Right atrium auricular region (tissue), 2 donors: ENCODE measurements around the gene NXPH4. TPM values are rescaled to one million over a fixed set of nuclear protein-coding genes. Genes with fewer than 3 reads are reported as not detected.
A peak's percentile ranks its signal among the peaks of the same experiment; 100 is the strongest.

Experiments
- DNase-seq: peaks from one replicate; pipeline ENCODE4 v3.0.0-alpha.2; 2019; ENCODE audit warnings: low spot score
- H3K27ac ChIP-seq, 2 donors: fragments of 200-600 bp; sonication (generic); 1 replicate in 1 of 2; 2 replicates in 1 of 2; pipeline ENCODE4 v1.5.1; 2016 to 2019
- H3K27me3 ChIP-seq, 2 donors: fragments of 200-600 bp; sonication (generic); one replicate each; pipeline versions ENCODE4 v1.5.1 to v1.6.0; 2017 to 2019
- H3K36me3 ChIP-seq: fragments of 200-600 bp; sonication (generic); one replicate; pipeline ENCODE4 v1.5.1; 2016
- H3K4me1 ChIP-seq, 2 donors: fragments of 200-600 bp; sonication (generic); one replicate each; pipeline versions ENCODE4 v1.5.1 to v1.6.0; 2017 to 2019
- H3K4me3 ChIP-seq, 2 donors: fragments of 200-600 bp; sonication (generic); 1 replicate in 1 of 2; 2 replicates in 1 of 2; pipeline ENCODE4 v1.5.1; 2017 to 2019; ENCODE audit warnings: mild to moderate bottlenecking in 1 of 2, moderate library complexity in 1 of 2
- H3K9me3 ChIP-seq, 2 donors: fragments of 200-600 bp; sonication (generic); one replicate each; pipeline ENCODE4 v1.5.1; 2019
- total RNA-seq, 2 donors: library from RNA; depleted of rRNA; stranded (reverse); fragments of >200 nt; gene quantifications; one replicate each; pipeline ENCODE4 v1.1.0, GENCODE V29; 2016
- TF ChIP-seq, protein P1 (sequence below), 2 donors: fragments of 200-600 bp; sonication (generic); IDR thresholded peaks; one replicate each; pipeline ENCODE4 v1.5.1; 2019; ENCODE audit warnings: antibody characterized with exemption in 2 of 2

NXPH4 gene
- total RNA-seq, 2 donors from 2014 or later: 0.28 to 1.1 TPM

DNA sequence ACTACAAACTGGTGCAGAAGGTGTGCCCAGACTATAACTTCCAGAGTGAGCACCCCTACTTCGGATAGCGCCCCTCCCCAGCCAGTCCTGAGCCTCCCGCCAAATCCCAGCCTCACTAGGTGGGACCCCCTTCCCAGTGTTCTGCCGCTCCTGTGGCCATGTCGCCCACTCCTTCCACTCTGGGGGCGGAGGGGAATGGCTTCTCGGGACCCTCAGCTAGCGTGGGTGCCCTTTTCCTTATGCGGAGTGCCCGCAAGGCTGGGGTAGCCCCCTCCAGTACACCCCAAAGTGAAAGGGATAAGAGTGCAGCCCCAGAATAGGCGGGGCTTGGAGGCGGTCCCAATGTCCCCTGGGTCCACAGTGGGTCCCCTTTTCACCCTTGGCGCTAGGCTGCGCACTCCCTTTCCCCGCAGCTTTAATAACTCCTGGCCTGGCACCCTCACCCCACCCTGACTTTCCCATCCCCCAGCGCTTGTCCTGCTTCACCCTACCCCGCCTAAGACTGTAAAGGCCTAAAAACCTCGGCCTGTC, 9.2 kb downstream of the NXPH4 start:
- Histone ChIP-seq H3K27ac (no peak overlapping the region), H3K36me3 (no peaks in the 10 kb centered on the region), H3K27me3 (peaks cover 25 to 41% of the 10 kb centered on the region in 2 donors), H3K9me3 (no peaks in the 10 kb centered on the region), H3K4me1 (peaks cover 0 to 41% of the 10 kb centered on the region in 2 donors), H3K4me3 (no peak overlapping the region)
- no peak for DNase-seq
- TF ChIP-seq, protein P1, sequence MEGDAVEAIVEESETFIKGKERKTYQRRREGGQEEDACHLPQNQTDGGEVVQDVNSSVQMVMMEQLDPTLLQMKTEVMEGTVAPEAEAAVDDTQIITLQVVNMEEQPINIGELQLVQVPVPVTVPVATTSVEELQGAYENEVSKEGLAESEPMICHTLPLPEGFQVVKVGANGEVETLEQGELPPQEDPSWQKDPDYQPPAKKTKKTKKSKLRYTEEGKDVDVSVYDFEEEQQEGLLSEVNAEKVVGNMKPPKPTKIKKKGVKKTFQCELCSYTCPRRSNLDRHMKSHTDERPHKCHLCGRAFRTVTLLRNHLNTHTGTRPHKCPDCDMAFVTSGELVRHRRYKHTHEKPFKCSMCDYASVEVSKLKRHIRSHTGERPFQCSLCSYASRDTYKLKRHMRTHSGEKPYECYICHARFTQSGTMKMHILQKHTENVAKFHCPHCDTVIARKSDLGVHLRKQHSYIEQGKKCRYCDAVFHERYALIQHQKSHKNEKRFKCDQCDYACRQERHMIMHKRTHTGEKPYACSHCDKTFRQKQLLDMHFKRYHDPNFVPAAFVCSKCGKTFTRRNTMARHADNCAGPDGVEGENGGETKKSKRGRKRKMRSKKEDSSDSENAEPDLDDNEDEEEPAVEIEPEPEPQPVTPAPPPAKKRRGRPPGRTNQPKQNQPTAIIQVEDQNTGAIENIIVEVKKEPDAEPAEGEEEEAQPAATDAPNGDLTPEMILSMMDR (IDR thresholded peaks at IDR 0.05): no peak

- peaks cover 19 to 41% of the 10 kb centered on the region in 2 donors for H3K27me3 ChIP-seq
- TF ChIP-seq, protein P1 (IDR thresholded peaks at IDR 0.05): no peak
- H3K4me3 ChIP-seq: peak overlapping the region in 1 of 2 donors; percentile 32
- no peaks in the 10 kb centered on the region for H3K9me3 ChIP-seq
- DNase-seq: no peak
- peaks cover 5% of the 10 kb centered on the region for H3K36me3 ChIP-seq
- peaks cover 0 to 49% of the 10 kb centered on the region in 2 donors for H3K4me1 ChIP-seq
- H3K27ac ChIP-seq: no peak overlapping the region
Observed at GRCh38 chr12:57226588-57227314, 10.2 kb downstream of the NXPH4 start.

DNA sequence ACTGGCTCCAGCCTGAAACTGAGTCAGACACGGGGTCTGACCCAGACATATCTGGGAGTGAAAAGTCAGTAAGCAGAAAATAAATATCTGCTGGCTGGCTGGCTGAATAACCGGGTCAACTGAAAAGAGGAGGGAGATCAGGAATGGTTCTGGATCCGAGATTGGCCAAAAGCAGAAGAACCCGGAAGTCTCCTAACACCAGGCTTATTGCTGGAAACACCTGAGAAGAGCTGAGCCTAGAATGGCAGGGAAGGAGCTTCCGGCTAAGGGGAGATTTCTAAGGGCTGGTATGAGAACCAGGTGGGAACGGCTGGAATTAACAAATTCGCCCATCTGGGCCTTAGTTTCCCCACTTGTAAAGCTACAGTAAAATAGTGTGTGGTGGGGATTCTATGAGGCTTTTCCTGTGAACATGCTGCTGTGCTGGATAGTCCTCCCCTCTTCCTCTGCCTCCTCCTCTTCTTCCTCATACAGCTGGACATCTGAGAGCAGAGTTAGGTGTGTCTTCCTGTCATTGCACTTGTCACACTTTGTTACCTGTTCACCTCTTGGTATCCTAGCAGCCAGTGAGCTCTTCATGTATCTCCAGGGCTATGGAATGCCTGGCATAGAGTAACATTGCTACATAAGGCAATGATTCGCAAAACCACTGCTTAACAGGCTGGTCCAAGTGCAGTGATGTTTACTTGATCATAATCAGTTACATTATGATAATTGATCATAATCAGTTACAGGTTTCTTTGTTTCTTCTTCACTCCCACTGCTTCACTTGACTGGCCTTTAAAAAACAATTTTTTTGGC, 10.9 kb downstream of the NXPH4 start:
- H3K27ac ChIP-seq: no peak overlapping the region
- H3K9me3 ChIP-seq: no peaks in the 10 kb centered on the region
- H3K4me1 ChIP-seq: peaks cover 0 to 49% of the 10 kb centered on the region in 2 donors
- no peak for DNase-seq
- peaks cover 18 to 36% of the 10 kb centered on the region in 2 donors for H3K27me3 ChIP-seq
- peak overlapping the region in 1 of 2 donors; percentile 32 for H3K4me3 ChIP-seq
- TF ChIP-seq, protein P1 (IDR thresholded peaks at IDR 0.05): no peak
- H3K36me3 ChIP-seq: peaks cover 13% of the 10 kb centered on the region

GRCh38 chr12:57229046-57229633, 12.5 kb downstream of the NXPH4 start:
- peaks cover 18 to 22% of the 10 kb centered on the region in 2 donors for H3K27me3 ChIP-seq
- TF ChIP-seq, protein P1 (IDR thresholded peaks at IDR 0.05): peak in 1 of 2 donors; percentile 46
- peaks cover 0 to 49% of the 10 kb centered on the region in 2 donors for H3K4me1 ChIP-seq
- no peak for DNase-seq
- H3K4me3 ChIP-seq: peak overlapping the region; percentile 65 to 67
- peaks cover 29% of the 10 kb centered on the region for H3K36me3 ChIP-seq
- H3K27ac ChIP-seq: peak overlapping the region; percentile 75 to 82
- H3K9me3 ChIP-seq: no peaks in the 10 kb centered on the region

- TF ChIP-seq, protein P1 (IDR thresholded peaks at IDR 0.05): no peak
- Histone ChIP-seq H3K4me3 (peak within 1 kb of the TSS; percentile 65 to 67), H3K36me3 (peaks cover 29% of the 10 kb centered on the region), H3K9me3 (no peaks in the 10 kb centered on the region), H3K4me1 (peaks cover 0 to 46% of the 10 kb centered on the region in 2 donors), H3K27me3 (peaks cover 15 to 21% of the 10 kb centered on the region in 2 donors), H3K27ac (peak within 1 kb of the TSS; percentile 75 to 82)
- peak; percentile 93 for DNase-seq
Observed at GRCh38 chr12:57229634-57230380, 13.2 kb downstream of the NXPH4 start, which contains the start of gene SHMT2. SHMT2 (plus strand) TSS chr12:57229711; CDS start chr12:57229779, 68 bp downstream.
